Keratinocyte (primary cell): ENCODE data around the gene PRG2. TPM values are rescaled to one million over a fixed set of nuclear protein-coding genes. Genes with fewer than 3 reads are reported as not detected.
A peak's percentile ranks its signal among the peaks of the same experiment; 100 is the strongest.

Experiments used
- DNase-seq: peaks from one replicate; pipeline ENCODE4 v3.0.0-alpha.2; 2011; ENCODE audit warnings: low read depth, missing footprints, low spot score
- FAIRE-seq: peaks from 2 replicates; lab custom pipeline; 2011; peaks lifted over from hg19 to GRCh38; lab: Jason Lieb, UNC
- H2AFZ ChIP-seq: 2 replicates; pipeline ENCODE4 v1.6.0; 2012; ENCODE audit warnings: low read length, control low read depth, inconsistent platforms; ENCODE audit not compliant: control insufficient read depth
- H3K27ac ChIP-seq: 2 replicates; pipeline ENCODE4 v1.5.1; 2011; ENCODE audit warnings: low read length; ENCODE audit not compliant: control insufficient read depth, insufficient read depth
- H3K27me3 ChIP-seq: 3 replicates; pipeline ENCODE4 v1.6.0; 2011; ENCODE audit warnings: low read length; ENCODE audit not compliant: control insufficient read depth, insufficient read depth; ENCODE audit errors: extremely low read depth
- H3K36me3 ChIP-seq, 2 experiments: 2 replicates in 1 of 2; 3 replicates in 1 of 2; pipeline ENCODE4 v1.5.1; 2011; ENCODE audit warnings: low read length in 2 of 2, mild to moderate bottlenecking in 1 of 2; ENCODE audit not compliant: control insufficient read depth in 2 of 2, insufficient read depth in 2 of 2; ENCODE audit errors: extremely low read depth in 1 of 2
- H3K4me1 ChIP-seq: 3 replicates; pipeline ENCODE4 v1.5.1; 2011; ENCODE audit warnings: low read length; ENCODE audit not compliant: control insufficient read depth, insufficient read depth; ENCODE audit errors: extremely low read depth
- H3K4me2 ChIP-seq: 3 replicates; pipeline ENCODE4 v1.6.0; 2011; ENCODE audit warnings: low read depth, low read length; ENCODE audit not compliant: control insufficient read depth, insufficient read depth; ENCODE audit errors: extremely low read depth
- H3K4me3 ChIP-seq, 3 experiments: fragments of 200-600 bp in 1 of 3; sonication (generic) in 1 of 3; 2 replicates in 2 of 3; 3 replicates in 1 of 3; pipeline ENCODE4 v1.5.1; 2011 to 2016; ENCODE audit warnings: low read length in 3 of 3, mild to moderate bottlenecking in 3 of 3, control low read depth in 2 of 3, inconsistent platforms in 1 of 3, low read depth in 1 of 3, mixed read lengths in 1 of 3, mixed run types in 1 of 3, moderate library complexity in 1 of 3; ENCODE audit not compliant: control insufficient read depth in 2 of 3, insufficient read depth in 2 of 3; ENCODE audit errors: extremely low read depth in 1 of 3
- H3K79me2 ChIP-seq: 2 replicates; pipeline ENCODE4 v1.6.0; 2012; ENCODE audit warnings: low read length; ENCODE audit not compliant: control insufficient read depth, insufficient read depth
- H3K9ac ChIP-seq: 3 replicates; pipeline ENCODE4 v1.6.0; 2011; ENCODE audit warnings: low read length; ENCODE audit not compliant: control insufficient read depth, insufficient read depth; ENCODE audit errors: extremely low read depth
- H3K9me1 ChIP-seq: 3 replicates; pipeline ENCODE4 v1.6.0; 2011; ENCODE audit warnings: low read length; ENCODE audit not compliant: control insufficient read depth, insufficient read depth; ENCODE audit errors: extremely low read depth
- H3K9me3 ChIP-seq: 2 replicates; pipeline ENCODE4 v1.5.1; 2012; ENCODE audit warnings: low read depth, low read length; ENCODE audit not compliant: control insufficient read depth
- H4K20me1 ChIP-seq: 3 replicates; pipeline ENCODE4 v1.6.0; 2011; ENCODE audit warnings: low read length; ENCODE audit not compliant: control insufficient read depth, insufficient read depth; ENCODE audit errors: extremely low read depth
- EZH2 ChIP-seq: IDR thresholded peaks from one replicate; pipeline ENCODE4 v1.6.1; 2012; ENCODE audit warnings: inconsistent platforms, mild to moderate bottlenecking, low read length, moderate library complexity
- dilution Hi-C: fragments of 300-500 bp; cut with MboI; formaldehyde crosslinking; loops from one replicate; pipeline ENCODE4 v1.7.0; 2020; ENCODE audit warnings: low sequenced_read_pairs; ENCODE audit not compliant: extremely low pct_ligation_motif_present
- polyA plus RNA-seq, 5 experiments: library from polyadenylated mRNA; depleted of rRNA in 3 of 5; stranded (reverse) in 3 of 5; stranded (forward) in 1 of 5; unstranded in 1 of 5; fragments of >200 nt; gene quantifications; 1 replicate in 1 of 5; 2 replicates in 3 of 5; 3 replicates in 1 of 5; pipeline versions ENCODE4 v1.2.1 to v1.2.3, GENCODE V29; 2011 to 2012; ENCODE audit warnings: missing spikeins in 2 of 5, low read depth in 1 of 5, low replicate concordance in 1 of 5
- TF ChIP-seq, protein P1 (sequence below), 3 experiments: IDR thresholded peaks in 1 of 3; conservative IDR thresholded peaks in 1 of 3; optimal IDR thresholded peaks in 1 of 3; 2 replicates in 2 of 3; 3 replicates in 1 of 3; pipeline versions ENCODE3 to v1.5.1; 2011; ENCODE audit warnings: low read length in 3 of 3, mild to moderate bottlenecking in 3 of 3, moderate library complexity in 2 of 3, control low read depth in 1 of 3, inconsistent platforms in 1 of 3; ENCODE audit not compliant: insufficient read depth in 2 of 3; ENCODE audit errors: extremely low read depth in 1 of 3

The PRG2 gene
- polyA plus RNA-seq, 1 donor (not counting 4 experiments of a cell fraction or from before 2014, with no cell fraction given): 0.09 TPM

DNA sequence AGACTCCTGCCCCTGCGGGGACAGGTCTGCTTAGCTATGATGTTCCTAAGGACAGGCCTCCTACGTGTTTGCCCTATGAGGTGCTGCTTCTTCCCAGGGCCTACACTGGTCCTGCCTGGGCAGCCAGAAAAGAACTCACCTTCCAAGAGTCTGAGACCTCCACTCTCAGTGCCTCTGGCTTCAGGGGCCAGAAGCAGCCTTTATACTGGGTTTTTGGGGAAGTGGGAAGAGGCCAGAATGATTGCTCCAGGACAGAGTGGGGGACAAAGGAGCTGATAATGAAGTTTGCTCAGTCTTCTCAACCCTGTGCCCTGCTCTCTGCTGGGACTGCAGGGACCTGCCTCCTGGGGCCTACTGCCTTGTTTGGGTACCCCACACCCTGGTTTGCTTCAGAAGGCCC lies 9.5 kb downstream of the PRG2 start, which contains the start of gene PRG3:
Gene PRG3, minus strand, starts transcription at position 176 of the 400 bp plus-strand sequence. CDS start 442 bp downstream, outside the sequence.
- dilution Hi-C loops: no loop called here
- no peak within 1 kb of the TSS for H2AFZ ChIP-seq
- H3K4me2 ChIP-seq: no peak within 1 kb of the TSS
- no peaks in the 10 kb centered on the region for H3K9me3 ChIP-seq
- H3K9me1 ChIP-seq: no peaks in the 10 kb centered on the region
- H4K20me1 ChIP-seq: no peaks in the 10 kb centered on the region
- TF ChIP-seq EZH2: no peak
- TF ChIP-seq, protein P1, sequence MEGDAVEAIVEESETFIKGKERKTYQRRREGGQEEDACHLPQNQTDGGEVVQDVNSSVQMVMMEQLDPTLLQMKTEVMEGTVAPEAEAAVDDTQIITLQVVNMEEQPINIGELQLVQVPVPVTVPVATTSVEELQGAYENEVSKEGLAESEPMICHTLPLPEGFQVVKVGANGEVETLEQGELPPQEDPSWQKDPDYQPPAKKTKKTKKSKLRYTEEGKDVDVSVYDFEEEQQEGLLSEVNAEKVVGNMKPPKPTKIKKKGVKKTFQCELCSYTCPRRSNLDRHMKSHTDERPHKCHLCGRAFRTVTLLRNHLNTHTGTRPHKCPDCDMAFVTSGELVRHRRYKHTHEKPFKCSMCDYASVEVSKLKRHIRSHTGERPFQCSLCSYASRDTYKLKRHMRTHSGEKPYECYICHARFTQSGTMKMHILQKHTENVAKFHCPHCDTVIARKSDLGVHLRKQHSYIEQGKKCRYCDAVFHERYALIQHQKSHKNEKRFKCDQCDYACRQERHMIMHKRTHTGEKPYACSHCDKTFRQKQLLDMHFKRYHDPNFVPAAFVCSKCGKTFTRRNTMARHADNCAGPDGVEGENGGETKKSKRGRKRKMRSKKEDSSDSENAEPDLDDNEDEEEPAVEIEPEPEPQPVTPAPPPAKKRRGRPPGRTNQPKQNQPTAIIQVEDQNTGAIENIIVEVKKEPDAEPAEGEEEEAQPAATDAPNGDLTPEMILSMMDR (optimal IDR thresholded peaks at IDR 0.05 in 1 of 3, IDR thresholded peaks at IDR 0.05 in 1 of 3, conservative IDR thresholded peaks at IDR 0.05 in 1 of 3; ENCODE audit: extremely low read depth in 1 of 3, insufficient read depth in 2 of 3, low read length in 3 of 3): no peak
- no peak within 1 kb of the TSS for H3K9ac ChIP-seq
- H3K79me2 ChIP-seq: no peaks in the 10 kb centered on the region
- DNase-seq (no peak), FAIRE-seq (no peak)
- H3K4me3 ChIP-seq: no peak within 1 kb of the TSS
- no peaks in the 10 kb centered on the region for H3K27me3 ChIP-seq
- no peaks in the 10 kb centered on the region for H3K4me1 ChIP-seq
- H3K36me3 ChIP-seq: no peaks in the 10 kb centered on the region
- H3K27ac ChIP-seq: no peak within 1 kb of the TSS

DNA sequence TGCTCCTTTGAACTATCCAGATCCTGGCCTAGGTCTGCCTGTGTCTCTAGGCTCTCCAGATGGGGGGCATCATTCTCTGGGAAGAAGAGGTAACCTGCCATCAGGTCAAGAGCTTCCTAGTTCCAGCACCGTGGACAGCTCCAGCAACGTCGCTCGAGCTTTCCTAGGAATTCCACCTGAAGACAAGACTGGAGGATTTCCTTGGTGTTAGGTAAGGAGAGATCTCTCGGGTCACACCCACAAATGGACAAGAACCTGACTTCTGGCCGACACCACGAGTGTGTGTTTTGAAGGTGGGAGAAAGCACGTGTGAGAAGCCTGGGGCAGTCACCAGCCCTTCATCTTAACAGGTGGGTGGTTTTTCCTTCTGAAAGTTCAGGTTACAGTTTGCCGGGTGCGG lies 10.7 kb downstream of the PRG2 start:
- H3K9ac ChIP-seq: no peak overlapping the region
- no peaks in the 10 kb centered on the region for H3K79me2 ChIP-seq
- DNase-seq (no peak), FAIRE-seq (peak; percentile 70)
- no peaks in the 10 kb centered on the region for H3K9me1 ChIP-seq
- no peaks in the 10 kb centered on the region for H3K9me3 ChIP-seq
- no peaks in the 10 kb centered on the region for H3K27me3 ChIP-seq
- no peak overlapping the region for H2AFZ ChIP-seq
- TF ChIP-seq EZH2: no peak
- TF ChIP-seq, protein P1 (optimal IDR thresholded peaks at IDR 0.05 in 1 of 3, IDR thresholded peaks at IDR 0.05 in 1 of 3, conservative IDR thresholded peaks at IDR 0.05 in 1 of 3; ENCODE audit: extremely low read depth in 1 of 3, insufficient read depth in 2 of 3, low read length in 3 of 3): no peak
- no peak overlapping the region for H3K4me2 ChIP-seq
- no peak overlapping the region for H3K4me3 ChIP-seq
- H3K36me3 ChIP-seq: no peaks in the 10 kb centered on the region
- dilution Hi-C loops: no loop called here
- H4K20me1 ChIP-seq: no peaks in the 10 kb centered on the region
- no peak overlapping the region for H3K27ac ChIP-seq
- no peaks in the 10 kb centered on the region for H3K4me1 ChIP-seq
